ENCODE results near the gene ACAP3. TPM values are rescaled to one million over a fixed set of nuclear protein-coding genes. Genes with fewer than 3 reads are reported as not detected.

The ACAP3 gene
- polyA plus RNA-seq, 2 donors = 47.7 to 120 TPM

- H3K4me3 ChIP-seq (ENCODE audit: low read depth in 1 of 2, low read length in 2 of 2) = peak overlapping the region; percentile 83 to 90
- H3K4me1 ChIP-seq (ENCODE audit: control insufficient read depth in 2 of 2, insufficient read depth in 2 of 2, low read length in 1 of 2) = peaks cover 13 to 29% of the 10 kb centered on the region in 2 donors
- H3K27ac ChIP-seq (ENCODE audit: low read depth in 2 of 2, low read length in 1 of 2) = peak overlapping the region; percentile 79 to 87
- no peaks in the 10 kb centered on the region for H3K9me3 ChIP-seq (ENCODE audit: control insufficient read depth in 2 of 2, insufficient read depth in 1 of 2, low read depth in 1 of 2, low read length in 1 of 2)
- WGBS, 2 donors = 25 to 26% methylated on average over 43 of the region's 43 CpGs
- peaks cover 0 to 13% of the 10 kb centered on the region in 2 donors for H3K36me3 ChIP-seq (ENCODE audit: control insufficient read depth in 2 of 2, insufficient read depth in 2 of 2, low read length in 1 of 2)
- no peaks in the 10 kb centered on the region for H3K27me3 ChIP-seq (ENCODE audit: control insufficient read depth in 1 of 2, insufficient read depth in 2 of 2, low read length in 2 of 2)
Observed at GRCh38 chr1:1272341-1273208, 35.2 kb downstream of the ACAP3 start.

DNA sequence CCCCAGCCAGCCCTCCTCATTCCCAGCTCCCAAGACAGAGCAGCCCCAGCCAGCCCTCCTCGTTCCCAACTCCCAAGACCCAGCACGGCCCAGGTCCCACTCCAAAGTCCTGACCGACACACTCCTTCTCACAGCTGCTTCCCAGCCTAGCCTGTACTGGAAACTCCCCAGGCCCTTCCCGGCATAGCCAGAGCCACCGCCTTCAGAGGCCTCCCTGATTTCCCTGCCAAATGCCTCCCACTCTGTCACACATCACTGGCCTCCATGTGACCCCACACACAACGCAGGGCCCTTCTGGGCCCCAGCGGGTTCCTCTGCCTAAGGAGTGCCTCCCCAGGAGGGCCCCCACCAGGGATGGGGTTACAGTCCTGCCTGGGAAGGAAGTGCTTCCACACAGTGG is 36.9 kb downstream of the ACAP3 start:
- H3K4me3 ChIP-seq (ENCODE audit: low read depth in 1 of 2, low read length in 2 of 2) = no peak overlapping the region
- peaks cover 13 to 29% of the 10 kb centered on the region in 2 donors for H3K4me1 ChIP-seq (ENCODE audit: control insufficient read depth in 2 of 2, insufficient read depth in 2 of 2, low read length in 1 of 2)
- peaks cover 3 to 20% of the 10 kb centered on the region in 2 donors for H3K36me3 ChIP-seq (ENCODE audit: control insufficient read depth in 2 of 2, insufficient read depth in 2 of 2, low read length in 1 of 2)
- H3K27ac ChIP-seq (ENCODE audit: low read depth in 2 of 2, low read length in 1 of 2) = peak overlapping the region in 1 of 2 donors; percentile 23
- no peaks in the 10 kb centered on the region for H3K27me3 ChIP-seq (ENCODE audit: control insufficient read depth in 1 of 2, insufficient read depth in 2 of 2, low read length in 2 of 2)
- 62 to 64% methylated on average over 7 of the region's 7 CpGs for WGBS, 2 donors
- no peaks in the 10 kb centered on the region for H3K9me3 ChIP-seq (ENCODE audit: control insufficient read depth in 2 of 2, insufficient read depth in 1 of 2, low read depth in 1 of 2, low read length in 1 of 2)

DNA sequence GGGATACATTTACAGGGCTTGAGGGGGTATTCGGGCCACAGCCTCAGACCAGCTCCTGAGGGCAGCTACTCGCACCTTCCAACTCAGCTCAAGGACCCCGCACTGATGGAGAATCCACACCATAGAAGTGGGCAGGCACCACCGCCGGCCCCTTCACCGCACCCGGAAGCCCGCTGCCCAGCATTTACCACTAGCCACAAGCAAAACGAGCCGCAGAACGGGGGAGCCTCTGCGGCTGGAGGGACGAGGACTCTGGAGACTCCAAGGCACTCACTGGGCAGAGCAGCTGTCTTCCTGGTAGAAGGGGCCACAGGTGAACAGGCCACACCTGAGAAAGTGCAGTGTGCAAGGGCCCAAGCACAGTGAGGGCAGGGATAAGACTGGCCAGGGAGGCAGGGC is 39.4 kb downstream of the ACAP3 start:
- 95% methylated on average over 13 of the region's 13 CpGs for WGBS, 2 donors
- no peaks in the 10 kb centered on the region for H3K27me3 ChIP-seq (ENCODE audit: control insufficient read depth in 1 of 2, insufficient read depth in 2 of 2, low read length in 2 of 2)
- no peak overlapping the region for H3K4me3 ChIP-seq (ENCODE audit: low read depth in 1 of 2, low read length in 2 of 2)
- H3K4me1 ChIP-seq (ENCODE audit: control insufficient read depth in 2 of 2, insufficient read depth in 2 of 2, low read length in 1 of 2) = peaks cover 4 to 24% of the 10 kb centered on the region in 2 donors
- H3K27ac ChIP-seq (ENCODE audit: low read depth in 2 of 2, low read length in 1 of 2) = no peak overlapping the region
- no peaks in the 10 kb centered on the region for H3K9me3 ChIP-seq (ENCODE audit: control insufficient read depth in 2 of 2, insufficient read depth in 1 of 2, low read depth in 1 of 2, low read length in 1 of 2)
- H3K36me3 ChIP-seq (ENCODE audit: control insufficient read depth in 2 of 2, insufficient read depth in 2 of 2, low read length in 1 of 2) = peaks cover 4 to 31% of the 10 kb centered on the region in 2 donors

DNA sequence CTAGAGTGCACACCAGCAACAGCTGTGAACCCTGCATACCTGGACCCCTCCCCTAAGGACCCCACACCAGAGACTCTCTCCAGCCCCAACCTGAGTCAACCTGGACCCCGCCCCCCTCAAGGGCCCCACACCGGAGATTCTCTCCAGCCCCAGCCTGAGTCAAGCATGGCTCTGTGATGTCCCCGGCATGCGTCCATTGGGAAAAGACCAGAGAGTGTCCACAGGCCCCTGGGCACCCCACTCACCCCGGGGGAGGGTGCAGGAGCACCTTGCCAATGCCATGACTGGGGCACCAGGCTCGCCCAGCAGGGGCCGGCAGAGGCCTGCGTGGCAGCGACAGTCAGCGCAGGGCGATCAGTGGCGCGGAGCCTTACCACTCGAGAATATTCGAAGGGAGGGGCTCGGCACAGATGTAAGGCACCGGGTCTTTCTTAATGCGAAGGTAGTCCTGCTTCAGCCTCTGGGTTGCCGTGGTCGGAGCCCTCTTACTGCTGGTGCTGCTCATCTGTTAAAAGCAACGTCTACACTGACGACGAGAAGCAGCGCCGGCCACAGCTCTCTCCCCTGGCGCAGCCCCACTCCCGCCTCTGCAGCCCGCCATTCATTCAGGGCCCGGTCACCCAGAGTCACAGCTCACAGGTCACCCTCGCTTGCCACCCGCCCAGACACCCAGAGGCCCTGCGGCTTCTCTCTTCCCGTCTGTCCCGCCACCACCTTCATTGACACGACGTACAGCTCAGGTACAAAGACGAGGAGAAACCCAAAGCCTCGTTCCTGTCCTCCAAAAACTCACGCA is 40.0 kb downstream of the ACAP3 start:
- 93 to 94% methylated on average over 39 of the region's 39 CpGs for WGBS, 2 donors
- Histone ChIP-seq H3K4me1 (ENCODE audit: control insufficient read depth in 2 of 2, insufficient read depth in 2 of 2, low read length in 1 of 2) (peaks cover 4 to 23% of the 10 kb centered on the region in 2 donors), H3K27me3 (ENCODE audit: control insufficient read depth in 1 of 2, insufficient read depth in 2 of 2, low read length in 2 of 2) (no peaks in the 10 kb centered on the region), H3K27ac (ENCODE audit: low read depth in 2 of 2, low read length in 1 of 2) (no peak overlapping the region), H3K36me3 (ENCODE audit: control insufficient read depth in 2 of 2, insufficient read depth in 2 of 2, low read length in 1 of 2) (peaks cover 8 to 33% of the 10 kb centered on the region in 2 donors), H3K4me3 (ENCODE audit: low read depth in 1 of 2, low read length in 2 of 2) (no peak overlapping the region), H3K9me3 (ENCODE audit: control insufficient read depth in 2 of 2, insufficient read depth in 1 of 2, low read depth in 1 of 2, low read length in 1 of 2) (no peaks in the 10 kb centered on the region)

DNA sequence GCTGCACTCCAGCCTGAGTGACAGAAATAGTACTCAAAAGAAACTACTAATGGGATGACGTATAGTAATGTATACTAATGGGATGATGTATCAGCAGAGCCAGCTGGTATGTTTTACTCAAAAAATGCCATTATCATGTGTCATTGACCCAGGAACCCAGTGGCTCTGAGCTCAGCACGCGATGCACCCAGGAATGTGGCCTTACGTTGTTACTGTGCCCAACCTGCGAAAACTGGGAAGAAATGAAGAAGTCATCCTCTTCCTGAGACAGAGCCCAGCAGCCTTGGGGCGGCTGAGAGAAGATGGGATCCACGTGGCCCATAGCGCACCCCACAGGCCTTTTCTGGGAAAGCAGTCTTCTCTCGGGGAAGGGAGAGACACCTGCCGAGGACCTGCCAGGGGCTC is 42.9 kb downstream of the ACAP3 start:
- H3K4me1 ChIP-seq (ENCODE audit: control insufficient read depth in 2 of 2, insufficient read depth in 2 of 2, low read length in 1 of 2) = peaks cover 0 to 2% of the 10 kb centered on the region in 2 donors
- 76 to 88% methylated on average over 10 of the region's 10 CpGs for WGBS, 2 donors
- H3K27me3 ChIP-seq (ENCODE audit: control insufficient read depth in 1 of 2, insufficient read depth in 2 of 2, low read length in 2 of 2) = no peaks in the 10 kb centered on the region
- H3K4me3 ChIP-seq (ENCODE audit: low read depth in 1 of 2, low read length in 2 of 2) = no peak overlapping the region
- no peak overlapping the region for H3K27ac ChIP-seq (ENCODE audit: low read depth in 2 of 2, low read length in 1 of 2)
- peaks cover 17 to 41% of the 10 kb centered on the region in 2 donors for H3K36me3 ChIP-seq (ENCODE audit: control insufficient read depth in 2 of 2, insufficient read depth in 2 of 2, low read length in 1 of 2)
- H3K9me3 ChIP-seq (ENCODE audit: control insufficient read depth in 2 of 2, insufficient read depth in 1 of 2, low read depth in 1 of 2, low read length in 1 of 2) = no peaks in the 10 kb centered on the region

DNA sequence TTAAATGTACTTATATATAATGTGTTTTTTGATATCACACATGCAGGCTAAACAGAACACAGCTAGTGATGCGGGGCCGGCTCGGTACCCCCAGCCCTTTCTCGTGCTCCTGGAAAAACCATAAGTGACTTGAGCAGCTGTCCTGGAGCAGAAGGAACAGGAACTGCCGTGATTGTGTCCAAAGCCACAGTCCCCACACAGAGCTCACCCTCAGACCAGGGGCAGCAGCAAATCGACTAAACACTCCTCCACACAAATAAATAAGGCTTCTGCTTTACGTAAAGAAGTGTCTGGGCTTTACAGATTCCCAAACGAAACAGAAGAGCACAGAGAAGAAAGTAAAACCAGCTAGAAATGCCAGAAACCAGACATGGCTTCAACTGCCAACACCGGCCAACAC is 43.7 kb downstream of the ACAP3 start:
- peaks cover 0 to 2% of the 10 kb centered on the region in 2 donors for H3K4me1 ChIP-seq (ENCODE audit: control insufficient read depth in 2 of 2, insufficient read depth in 2 of 2, low read length in 1 of 2)
- no peak overlapping the region for H3K4me3 ChIP-seq (ENCODE audit: low read depth in 1 of 2, low read length in 2 of 2)
- H3K27me3 ChIP-seq (ENCODE audit: control insufficient read depth in 1 of 2, insufficient read depth in 2 of 2, low read length in 2 of 2) = no peaks in the 10 kb centered on the region
- H3K9me3 ChIP-seq (ENCODE audit: control insufficient read depth in 2 of 2, insufficient read depth in 1 of 2, low read depth in 1 of 2, low read length in 1 of 2) = no peaks in the 10 kb centered on the region
- no peak overlapping the region for H3K27ac ChIP-seq (ENCODE audit: low read depth in 2 of 2, low read length in 1 of 2)
- H3K36me3 ChIP-seq (ENCODE audit: control insufficient read depth in 2 of 2, insufficient read depth in 2 of 2, low read length in 1 of 2) = peaks cover 17 to 44% of the 10 kb centered on the region in 2 donors
- 86 to 87% methylated on average over 9 of the region's 9 CpGs for WGBS, 2 donors

- Histone ChIP-seq H3K4me3 (ENCODE audit: low read depth in 1 of 2, low read length in 2 of 2) (no peak overlapping the region), H3K27me3 (ENCODE audit: control insufficient read depth in 1 of 2, insufficient read depth in 2 of 2, low read length in 2 of 2) (no peaks in the 10 kb centered on the region), H3K36me3 (ENCODE audit: control insufficient read depth in 2 of 2, insufficient read depth in 2 of 2, low read length in 1 of 2) (peaks cover 17 to 43% of the 10 kb centered on the region in 2 donors), H3K9me3 (ENCODE audit: control insufficient read depth in 2 of 2, insufficient read depth in 1 of 2, low read depth in 1 of 2, low read length in 1 of 2) (no peaks in the 10 kb centered on the region), H3K27ac (ENCODE audit: low read depth in 2 of 2, low read length in 1 of 2) (no peak overlapping the region), H3K4me1 (ENCODE audit: control insufficient read depth in 2 of 2, insufficient read depth in 2 of 2, low read length in 1 of 2) (peaks cover 0 to 6% of the 10 kb centered on the region in 2 donors)
- WGBS, 2 donors = 90 to 94% methylated on average over 8 of the region's 8 CpGs
Observed at GRCh38 chr1:1262758-1263157, 45.0 kb downstream of the ACAP3 start.

- peaks cover 17 to 37% of the 10 kb centered on the region in 2 donors for H3K36me3 ChIP-seq (ENCODE audit: control insufficient read depth in 2 of 2, insufficient read depth in 2 of 2, low read length in 1 of 2)
- H3K4me1 ChIP-seq (ENCODE audit: control insufficient read depth in 2 of 2, insufficient read depth in 2 of 2, low read length in 1 of 2) = peaks cover 0 to 6% of the 10 kb centered on the region in 2 donors
Observed at GRCh38 chr1:1262071-1262470, 45.7 kb downstream of the ACAP3 start.

DNA sequence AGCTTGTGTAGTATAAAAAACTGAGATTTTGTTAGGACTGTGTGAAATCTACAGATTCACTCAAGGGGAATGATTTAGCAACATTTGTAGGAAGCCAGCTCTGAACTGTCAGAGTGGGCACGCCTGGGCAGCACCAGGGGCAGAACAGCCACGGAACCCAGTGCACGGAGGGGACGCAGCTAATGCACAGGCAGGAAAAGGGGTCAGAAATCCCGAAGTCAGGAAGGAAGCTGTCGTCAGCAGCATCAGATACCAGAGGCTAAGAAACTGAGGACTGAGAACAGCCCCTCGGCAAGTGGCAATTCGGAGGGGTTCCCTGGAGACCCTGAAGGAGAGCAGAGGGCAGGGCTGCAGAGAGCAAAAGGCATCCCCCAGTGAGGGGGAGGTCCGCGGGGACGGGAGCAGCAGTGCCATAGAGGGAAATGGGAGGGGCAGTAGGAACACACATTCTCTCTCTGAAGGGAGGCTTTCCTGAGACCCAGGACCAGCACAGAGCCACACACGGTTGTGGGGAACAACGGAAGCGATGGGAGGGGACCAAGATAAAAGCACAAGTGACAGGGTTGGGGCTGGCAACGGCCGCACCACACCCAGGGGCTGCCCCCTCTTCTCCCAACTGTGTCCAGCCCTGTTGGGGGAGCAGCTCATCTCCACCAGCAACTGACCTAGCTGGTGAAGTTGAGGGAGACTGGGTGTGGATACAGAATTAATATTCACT is 46.7 kb downstream of the ACAP3 start:
- Histone ChIP-seq H3K4me1 (ENCODE audit: control insufficient read depth in 2 of 2, insufficient read depth in 2 of 2, low read length in 1 of 2) (peaks cover 0 to 6% of the 10 kb centered on the region in 2 donors), H3K36me3 (ENCODE audit: control insufficient read depth in 2 of 2, insufficient read depth in 2 of 2, low read length in 1 of 2) (peaks cover 16 to 42% of the 10 kb centered on the region in 2 donors), H3K27ac (ENCODE audit: low read depth in 2 of 2, low read length in 1 of 2) (no peak overlapping the region), H3K4me3 (ENCODE audit: low read depth in 1 of 2, low read length in 2 of 2) (no peak overlapping the region), H3K9me3 (ENCODE audit: control insufficient read depth in 2 of 2, insufficient read depth in 1 of 2, low read depth in 1 of 2, low read length in 1 of 2) (no peaks in the 10 kb centered on the region), H3K27me3 (ENCODE audit: control insufficient read depth in 1 of 2, insufficient read depth in 2 of 2, low read length in 2 of 2) (no peaks in the 10 kb centered on the region)
- 70 to 73% methylated on average over 16 of the region's 16 CpGs for WGBS, 2 donors

More at GRCh38 chr1:1262071-1262470, 45.7 kb downstream of the ACAP3 start:
- WGBS, 2 donors = 95 to 96% methylated on average over 17 of the region's 17 CpGs
- no peaks in the 10 kb centered on the region for H3K27me3 ChIP-seq (ENCODE audit: control insufficient read depth in 1 of 2, insufficient read depth in 2 of 2, low read length in 2 of 2)
- H3K4me3 ChIP-seq (ENCODE audit: low read depth in 1 of 2, low read length in 2 of 2) = no peak overlapping the region
- no peak overlapping the region for H3K27ac ChIP-seq (ENCODE audit: low read depth in 2 of 2, low read length in 1 of 2)
- no peaks in the 10 kb centered on the region for H3K9me3 ChIP-seq (ENCODE audit: control insufficient read depth in 2 of 2, insufficient read depth in 1 of 2, low read depth in 1 of 2, low read length in 1 of 2)

Data from esophagus (tissue), 2 donors.